ENCODE data around the gene MYLK4. TPM values are rescaled to one million over a fixed set of nuclear protein-coding genes. Genes with fewer than 3 reads are reported as not detected.
A peak's percentile ranks its signal among the peaks of the same experiment; 100 is the strongest.

Gene MYLK4
- total RNA-seq, 1 donor from 2014 or later: 2.5 TPM

- intact Hi-C loops (cut with micrococcal nuclease): no loop called here
- DNase-seq (no peak), ATAC-seq (no peak)
Measured at GRCh38 chr6:2684103-2684749, 66.5 kb downstream of the MYLK4 start.

- DNase-seq: no peak
- intact Hi-C loops (cut with micrococcal nuclease): no loop called here
- no peak for ATAC-seq
Measured at GRCh38 chr6:2680264-2680922, 70.3 kb downstream of the MYLK4 start.

- intact Hi-C loops (cut with micrococcal nuclease): no loop called here
- DNase-seq (no peak), ATAC-seq (no peak)
Measured at GRCh38 chr6:2677080-2677593, 73.6 kb downstream of the MYLK4 start.

GRCh38 chr6:2676048-2676447 is 74.7 kb downstream of the MYLK4 start:
- ATAC-seq: no peak
- intact Hi-C loops (cut with micrococcal nuclease): no loop called here
- no peak for DNase-seq

GRCh38 chr6:2674857-2675256 is 75.9 kb downstream of the MYLK4 start:
- DNase-seq (no peak), ATAC-seq (no peak)
- intact Hi-C loops (cut with micrococcal nuclease): no loop called here

- ATAC-seq: no peak
- intact Hi-C loops (cut with micrococcal nuclease): no loop called here
- DNase-seq: no peak
Measured at GRCh38 chr6:2669067-2669700, 81.5 kb downstream of the MYLK4 start.

- intact Hi-C loops (cut with micrococcal nuclease): no loop called here
- ATAC-seq: no peak
- no peak for DNase-seq
Measured at GRCh38 chr6:2667617-2668016, 83.1 kb downstream of the MYLK4 start.

- ATAC-seq: no peak
- no peak for DNase-seq
- intact Hi-C loops (cut with micrococcal nuclease): no loop called here
Measured at GRCh38 chr6:2666906-2667575, 83.7 kb downstream of the MYLK4 start.

- DNase-seq (no peak), ATAC-seq (peak; percentile 33)
- intact Hi-C loops (cut with micrococcal nuclease): no loop called here
Measured at GRCh38 chr6:2665146-2666070, 85.3 kb downstream of the MYLK4 start.

GRCh38 chr6:2663123-2663522 is 87.6 kb downstream of the MYLK4 start:
- intact Hi-C loops (cut with micrococcal nuclease): no loop called here
- no peak for ATAC-seq
- DNase-seq: no peak

- DNase-seq (no peak), ATAC-seq (no peak)
- intact Hi-C loops (cut with micrococcal nuclease): no loop called here
Measured at GRCh38 chr6:2661651-2662050, 89.1 kb downstream of the MYLK4 start.

- DNase-seq (no peak), ATAC-seq (no peak)
- intact Hi-C loops (cut with micrococcal nuclease): no loop called here
Measured at GRCh38 chr6:2659882-2660281, 90.8 kb downstream of the MYLK4 start.

GRCh38 chr6:2659381-2659780 is 91.3 kb downstream of the MYLK4 start:
- DNase-seq (no peak), ATAC-seq (no peak)

GRCh38 chr6:2658788-2659187 is 91.9 kb downstream of the MYLK4 start:
- ATAC-seq (no peak), DNase-seq (no peak)
- intact Hi-C loops (cut with micrococcal nuclease): no loop called here

More at GRCh38 chr6:2659381-2659780, 91.3 kb downstream of the MYLK4 start:
- intact Hi-C loops (cut with micrococcal nuclease): no loop called here

GRCh38 chr6:2656460-2657079 is 94.2 kb downstream of the MYLK4 start:
- no peak for ATAC-seq
- no peak for DNase-seq
- intact Hi-C loops (cut with micrococcal nuclease): no loop called here

GRCh38 chr6:2655844-2656433 is 94.8 kb downstream of the MYLK4 start:
- intact Hi-C loops (cut with micrococcal nuclease): no loop called here
- DNase-seq: no peak
- ATAC-seq: no peak

- intact Hi-C loops (cut with micrococcal nuclease): no loop called here
- no peak for ATAC-seq
- DNase-seq: no peak
Measured at GRCh38 chr6:2653369-2654032, 97.2 kb downstream of the MYLK4 start.

GRCh38 chr6:2652611-2653010 is 98.1 kb downstream of the MYLK4 start:
- no peak for DNase-seq
- ATAC-seq: no peak
- intact Hi-C loops (cut with micrococcal nuclease): no loop called here
